Kidney epithelial cell (primary cell): ENCODE measurements around the gene SNTG2. TPM values are rescaled to one million over a fixed set of nuclear protein-coding genes. Genes with fewer than 3 reads are reported as not detected.
A peak's percentile ranks its signal among the peaks of the same experiment; 100 is the strongest.
"Not testable (repeated sequence)": the region's sequence is repeated elsewhere in the genome, so short reads cannot be mapped to it uniquely, and the experiment has no call there.

ENCODE experiments used
- DNase-seq: peaks from one replicate; pipeline ENCODE4 v3.0.0-alpha.2; 2010; ENCODE audit warnings: low read depth
- H3K27me3 ChIP-seq: 2 replicates; pipeline ENCODE4 v1.6.0; 2011; ENCODE audit warnings: low read length; ENCODE audit not compliant: control insufficient read depth, insufficient read depth
- H3K36me3 ChIP-seq: 2 replicates; pipeline ENCODE4 v1.5.1; 2011; ENCODE audit warnings: low read length; ENCODE audit not compliant: control insufficient read depth, insufficient read depth
- H3K4me3 ChIP-seq: 2 replicates; pipeline ENCODE4 v1.5.1; 2011; ENCODE audit warnings: low read depth, mild to moderate bottlenecking, control low read depth, low read length
- total RNA-seq: library from RNA; depleted of rRNA; stranded (reverse); fragments of >200 nt; gene quantifications from 2 replicates; pipeline ENCODE4 v1.2.3, GENCODE V29; 2015
- TF ChIP-seq, protein P1 (sequence below): IDR thresholded peaks from 2 replicates; pipeline ENCODE4 v1.5.1; 2011; ENCODE audit warnings: mild to moderate bottlenecking, moderate library complexity, low read length, control low read depth, inconsistent platforms; ENCODE audit not compliant: insufficient read depth, poor library complexity, severe bottlenecking

SNTG2 gene
- total RNA-seq, 1 donor from 2014 or later, result 0.38 TPM

DNA sequence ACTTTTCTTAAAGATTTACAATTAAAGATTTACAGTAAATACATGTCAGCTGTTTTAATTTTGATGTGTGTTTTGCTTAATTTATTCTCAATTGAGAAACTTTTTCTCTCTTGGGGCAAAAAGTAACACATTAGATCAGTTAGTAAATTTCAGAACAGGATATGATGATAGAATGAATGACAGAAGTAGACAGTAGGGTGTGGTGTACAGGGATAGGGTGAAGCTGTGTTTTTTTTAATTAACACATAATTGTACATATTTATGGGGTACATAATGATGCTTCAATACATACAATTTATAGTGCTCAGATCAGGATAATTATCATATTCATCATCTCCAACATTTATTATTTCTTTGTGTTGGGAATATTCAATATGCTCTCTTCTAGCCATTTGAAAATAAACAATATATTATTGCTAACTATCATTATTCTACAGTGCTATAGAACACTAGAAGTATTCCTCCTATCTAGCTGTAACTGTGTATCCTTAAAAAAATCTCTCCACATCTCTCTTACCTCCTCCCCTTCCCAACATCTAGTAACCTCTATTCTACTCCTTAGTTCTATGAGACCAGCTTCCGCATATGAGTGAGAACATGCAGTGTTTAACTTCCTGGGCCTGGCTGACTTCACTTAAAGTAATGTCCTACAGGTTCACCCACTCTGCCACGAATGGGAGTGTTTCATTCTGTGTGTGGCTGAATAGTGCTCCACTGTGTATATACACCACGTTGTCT, 175.2 kb downstream of the SNTG2 start:
- H3K4me3 ChIP-seq, result no peak overlapping the region
- TF ChIP-seq, protein P1, sequence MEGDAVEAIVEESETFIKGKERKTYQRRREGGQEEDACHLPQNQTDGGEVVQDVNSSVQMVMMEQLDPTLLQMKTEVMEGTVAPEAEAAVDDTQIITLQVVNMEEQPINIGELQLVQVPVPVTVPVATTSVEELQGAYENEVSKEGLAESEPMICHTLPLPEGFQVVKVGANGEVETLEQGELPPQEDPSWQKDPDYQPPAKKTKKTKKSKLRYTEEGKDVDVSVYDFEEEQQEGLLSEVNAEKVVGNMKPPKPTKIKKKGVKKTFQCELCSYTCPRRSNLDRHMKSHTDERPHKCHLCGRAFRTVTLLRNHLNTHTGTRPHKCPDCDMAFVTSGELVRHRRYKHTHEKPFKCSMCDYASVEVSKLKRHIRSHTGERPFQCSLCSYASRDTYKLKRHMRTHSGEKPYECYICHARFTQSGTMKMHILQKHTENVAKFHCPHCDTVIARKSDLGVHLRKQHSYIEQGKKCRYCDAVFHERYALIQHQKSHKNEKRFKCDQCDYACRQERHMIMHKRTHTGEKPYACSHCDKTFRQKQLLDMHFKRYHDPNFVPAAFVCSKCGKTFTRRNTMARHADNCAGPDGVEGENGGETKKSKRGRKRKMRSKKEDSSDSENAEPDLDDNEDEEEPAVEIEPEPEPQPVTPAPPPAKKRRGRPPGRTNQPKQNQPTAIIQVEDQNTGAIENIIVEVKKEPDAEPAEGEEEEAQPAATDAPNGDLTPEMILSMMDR, result no peak
- no peaks in the 10 kb centered on the region for H3K27me3 ChIP-seq
- no peaks in the 10 kb centered on the region for H3K36me3 ChIP-seq
- DNase-seq, result no peak

GRCh38 chr2:1129982-1130381, 179.3 kb downstream of the SNTG2 start:
- TF ChIP-seq, protein P1, result no peak

DNA sequence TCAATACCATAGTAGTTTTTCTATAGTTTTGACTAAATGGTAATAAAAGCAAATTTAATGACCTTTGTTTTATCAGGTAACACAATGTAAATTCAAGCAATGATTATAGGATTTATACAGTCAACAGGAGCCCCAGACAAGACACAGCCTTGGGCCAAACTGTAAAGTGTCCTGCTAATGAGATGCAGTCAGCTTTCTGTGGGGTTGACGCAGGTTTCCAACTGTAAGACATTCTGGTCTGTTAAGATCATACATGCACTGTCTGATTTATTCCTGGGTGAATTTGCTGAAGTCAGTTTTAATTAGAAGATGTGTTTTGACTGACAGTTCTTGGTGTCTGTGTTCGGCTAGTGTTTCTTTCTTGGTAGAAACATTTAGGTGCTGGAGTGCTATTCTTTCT, 180.3 kb downstream of the SNTG2 start:
- TF ChIP-seq, protein P1, result no peak
- DNase-seq, result no peak
- Histone ChIP-seq H3K36me3 (no peaks in the 10 kb centered on the region), H3K4me3 (no peak overlapping the region), H3K27me3 (no peaks in the 10 kb centered on the region)

More at GRCh38 chr2:1129982-1130381, 179.3 kb downstream of the SNTG2 start:
- no peaks in the 10 kb centered on the region for H3K27me3 ChIP-seq
- DNase-seq, result no peak
- H3K36me3 ChIP-seq, result no peaks in the 10 kb centered on the region
- no peak overlapping the region for H3K4me3 ChIP-seq

GRCh38 chr2:1132328-1132969, 181.8 kb downstream of the SNTG2 start:
- H3K4me3 ChIP-seq, result no peak overlapping the region
- H3K36me3 ChIP-seq, result no peaks in the 10 kb centered on the region
- H3K27me3 ChIP-seq, result no peaks in the 10 kb centered on the region
- peak; percentile 21 for DNase-seq
- TF ChIP-seq, protein P1, result no peak

DNA sequence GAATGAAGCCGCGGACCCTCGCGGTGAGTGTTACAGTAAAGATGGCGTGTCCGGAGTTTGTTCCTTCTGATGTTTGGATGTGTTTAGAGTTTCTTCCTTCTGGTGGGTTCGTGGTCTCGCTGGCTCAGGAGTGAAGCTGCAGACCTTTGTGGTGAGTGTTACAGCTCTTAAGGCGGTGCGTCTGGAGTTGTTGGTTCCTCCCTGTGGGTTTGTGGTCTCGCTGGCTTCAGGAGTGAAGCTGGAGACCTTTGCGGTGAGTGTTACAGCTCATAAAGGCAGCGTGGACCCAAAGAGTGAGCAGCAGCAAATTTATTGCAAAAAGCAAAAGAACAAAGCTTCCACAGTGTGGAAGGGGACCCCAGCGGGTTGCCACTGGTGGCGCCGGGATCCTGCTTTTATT, 183.2 kb downstream of the SNTG2 start:
- not testable (repeated sequence) for H3K27me3 ChIP-seq, DNase-seq, H3K36me3 ChIP-seq, H3K4me3 ChIP-seq

GRCh38 chr2:1134629-1135028, 184.0 kb downstream of the SNTG2 start:
- no peaks in the 10 kb centered on the region for H3K36me3 ChIP-seq
- DNase-seq, result no peak
- H3K4me3 ChIP-seq, result no peak overlapping the region
- H3K27me3 ChIP-seq, result no peaks in the 10 kb centered on the region
- TF ChIP-seq, protein P1, result no peak
